Kidney epithelial cell (primary cell): Measurements from ENCODE around the gene CDK8. TPM values are rescaled to one million over a fixed set of nuclear protein-coding genes. Genes with fewer than 3 reads are reported as not detected.

Source experiments
- DNase-seq: peaks from one replicate; pipeline ENCODE4 v3.0.0-alpha.2; 2010; ENCODE audit warnings: low read depth
- H3K27me3 ChIP-seq: 2 replicates; pipeline ENCODE4 v1.6.0; 2011; ENCODE audit warnings: low read length; ENCODE audit not compliant: control insufficient read depth, insufficient read depth
- H3K36me3 ChIP-seq: 2 replicates; pipeline ENCODE4 v1.5.1; 2011; ENCODE audit warnings: low read length; ENCODE audit not compliant: control insufficient read depth, insufficient read depth
- H3K4me3 ChIP-seq: 2 replicates; pipeline ENCODE4 v1.5.1; 2011; ENCODE audit warnings: low read depth, mild to moderate bottlenecking, control low read depth, low read length
- CTCF ChIP-seq: IDR thresholded peaks from 2 replicates; pipeline ENCODE4 v1.5.1; 2011; ENCODE audit warnings: mild to moderate bottlenecking, moderate library complexity, low read length, control low read depth, inconsistent platforms; ENCODE audit not compliant: insufficient read depth, poor library complexity, severe bottlenecking
- total RNA-seq: library from RNA; depleted of rRNA; stranded (reverse); fragments of >200 nt; gene quantifications from 2 replicates; pipeline ENCODE4 v1.2.3, GENCODE V29; 2015

CDK8 gene
- total RNA-seq, 1 donor from 2014 or later: 23.2 TPM

DNA sequence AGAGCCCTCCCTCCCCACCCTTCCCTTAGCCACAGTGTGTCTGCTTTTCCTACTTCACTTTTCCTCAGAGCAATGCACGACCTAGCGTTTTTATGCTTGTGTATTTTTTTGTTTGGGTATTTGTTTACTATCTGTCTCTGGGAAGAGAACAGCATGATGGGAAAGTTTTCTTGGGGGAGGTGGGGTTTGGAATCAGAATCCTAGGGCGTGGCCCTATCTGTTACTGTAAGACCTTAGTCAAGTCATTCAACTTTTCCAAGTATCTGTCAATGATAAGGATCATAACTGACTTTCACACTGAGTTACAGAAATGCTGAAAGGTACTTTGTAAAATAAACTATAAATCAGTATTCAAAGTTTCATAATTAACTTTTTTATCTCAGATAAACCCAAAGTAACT lies 157.3 kb downstream of the CDK8 start:
- Histone ChIP-seq H3K27me3 (no peaks in the 10 kb centered on the region), H3K36me3 (no peaks in the 10 kb centered on the region), H3K4me3 (no peak overlapping the region)
- TF ChIP-seq CTCF: no peak
- no peak for DNase-seq

GRCh38 chr13:26412263-26412662 lies 158.3 kb downstream of the CDK8 start:
- no peak for DNase-seq
- Histone ChIP-seq H3K27me3 (no peaks in the 10 kb centered on the region), H3K36me3 (no peaks in the 10 kb centered on the region), H3K4me3 (no peak overlapping the region)
- TF ChIP-seq CTCF: no peak

GRCh38 chr13:26412936-26413716 lies 159.2 kb downstream of the CDK8 start:
- no peaks in the 10 kb centered on the region for H3K27me3 ChIP-seq
- no peaks in the 10 kb centered on the region for H3K36me3 ChIP-seq
- no peak overlapping the region for H3K4me3 ChIP-seq
- TF ChIP-seq CTCF: no peak
- DNase-seq: no peak

DNA sequence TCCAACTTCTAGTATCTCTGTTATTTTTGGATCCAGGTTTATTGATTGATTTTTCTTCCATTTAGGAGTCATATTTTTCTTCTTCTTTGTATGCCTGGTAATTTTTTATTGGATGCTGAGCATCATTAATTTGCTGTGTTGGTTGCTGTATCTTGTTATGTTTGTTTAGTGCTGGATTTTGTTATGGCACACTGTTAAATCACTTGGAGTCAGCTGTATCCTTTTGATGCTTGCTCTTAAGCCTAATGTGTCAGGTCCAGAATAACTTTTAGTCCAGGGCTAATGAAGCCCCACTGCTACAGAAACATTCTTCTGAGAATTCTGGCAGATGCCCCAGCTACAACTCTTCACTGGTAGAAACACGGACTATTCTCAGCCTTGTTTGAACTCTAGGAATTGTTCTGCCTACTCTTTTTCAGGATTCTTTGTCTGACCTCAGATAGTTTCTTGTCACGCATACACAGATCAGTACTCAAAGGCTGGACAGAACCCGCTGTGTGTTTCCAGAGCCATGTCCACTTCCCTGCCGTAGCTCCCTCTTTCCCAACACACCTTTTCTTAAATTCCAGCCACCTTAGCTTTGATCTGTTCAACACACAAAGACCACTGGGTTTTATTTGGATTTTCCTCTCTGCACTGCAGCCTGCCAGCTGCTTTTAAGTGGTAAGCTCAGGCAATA lies 166.5 kb downstream of the CDK8 start:
- Histone ChIP-seq H3K27me3 (no peaks in the 10 kb centered on the region), H3K36me3 (no peaks in the 10 kb centered on the region), H3K4me3 (no peak overlapping the region)
- no peak for TF ChIP-seq CTCF
- DNase-seq: no peak

- Histone ChIP-seq H3K27me3 (no peaks in the 10 kb centered on the region), H3K4me3 (no peak overlapping the region), H3K36me3 (no peaks in the 10 kb centered on the region)
- no peak for DNase-seq
- TF ChIP-seq CTCF: no peak
Observed at GRCh38 chr13:26422036-26422435, 168.1 kb downstream of the CDK8 start.
